K562 (cell line): ENCODE results near the gene RTBDN. TPM values are rescaled to one million over a fixed set of nuclear protein-coding genes. Genes with fewer than 3 reads are reported as not detected.

Experiments used
- polyA plus RNA-seq, 8 experiments: library from polyadenylated mRNA; depleted of rRNA in 4 of 8; stranded (reverse) in 5 of 8; unstranded in 3 of 8; fragments of >200 nt; fragmentation: Nextera tagmentation in 2 of 8; fragmentation: Illumina TruSeq in 1 of 8; extraction: Ambion mirVana in 2 of 8; extraction: Trizol in 1 of 8; gene quantifications; 2 replicates each; pipeline versions ENCODE4 v1.2.1 to v1.2.3, GENCODE V29; 2011 to 2014; ENCODE audit warnings: inconsistent platforms in 1 of 8, missing spikeins in 1 of 8
- total RNA-seq, 7 experiments: library from RNA; depleted of rRNA in 6 of 7; stranded (reverse); fragments of >200 nt in 6 of 7; fragmentation: Illumina TruSeq in 2 of 7; extraction: Trizol in 2 of 7; gene quantifications; 2 replicates each; pipeline versions ENCODE4 v1.2.1 to v1.2.3, GENCODE V29; 2011 to 2021; ENCODE audit warnings: low replicate concordance in 1 of 7
- TF ChIP-seq, protein P1 (sequence below): fragments of 250-450 bp; sonication (Bioruptor Pico); IDR thresholded peaks from 2 replicates; pipeline ENCODE4 v1.4.0; 2020
- TF ChIP-seq, protein P2 (sequence below): sonication (generic); formaldehyde crosslinking; IDR thresholded peaks from 2 replicates; pipeline ENCODE4 v1.8.0; 2022; ENCODE audit warnings: missing genetic modification reagents, mild to moderate bottlenecking, moderate library complexity, borderline replicate concordance

Gene RTBDN
- total and polyA plus RNA-seq, 9 of the 15 experiments (the other 6 are each of a cell fraction or from before 2014, with no cell fraction given): 0.20 to 2.3 (median 0.72) TPM; not detected in 1

DNA sequence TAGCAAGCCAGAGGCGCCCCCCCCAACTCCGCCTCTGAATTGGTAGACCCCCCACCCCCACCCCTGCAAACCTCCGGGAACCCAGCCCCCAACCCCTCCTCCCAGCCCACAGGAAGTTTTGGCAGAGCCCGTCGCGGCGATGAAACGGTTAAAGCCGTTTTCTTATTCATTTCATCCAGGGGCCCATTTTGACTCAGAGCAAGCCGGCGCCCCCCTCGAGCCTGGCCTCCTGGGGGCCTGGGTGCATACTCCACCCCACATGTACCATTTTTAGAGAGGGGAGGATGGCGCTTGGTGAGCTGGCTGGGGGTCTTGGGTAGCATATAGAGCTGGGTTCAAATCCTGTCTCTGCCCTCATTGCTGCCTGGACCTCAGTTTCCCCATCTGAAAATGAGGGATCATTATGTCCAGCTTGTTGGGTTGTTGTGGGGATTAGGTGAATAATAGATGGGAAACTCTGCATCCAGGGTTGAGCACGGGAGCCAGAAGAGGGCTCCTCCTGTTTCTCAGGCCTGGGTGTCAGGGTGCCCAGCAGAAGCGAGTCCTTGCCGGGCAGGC lies 51.0 kb downstream of the RTBDN start (continued):
- TF ChIP-seq, protein P1, sequence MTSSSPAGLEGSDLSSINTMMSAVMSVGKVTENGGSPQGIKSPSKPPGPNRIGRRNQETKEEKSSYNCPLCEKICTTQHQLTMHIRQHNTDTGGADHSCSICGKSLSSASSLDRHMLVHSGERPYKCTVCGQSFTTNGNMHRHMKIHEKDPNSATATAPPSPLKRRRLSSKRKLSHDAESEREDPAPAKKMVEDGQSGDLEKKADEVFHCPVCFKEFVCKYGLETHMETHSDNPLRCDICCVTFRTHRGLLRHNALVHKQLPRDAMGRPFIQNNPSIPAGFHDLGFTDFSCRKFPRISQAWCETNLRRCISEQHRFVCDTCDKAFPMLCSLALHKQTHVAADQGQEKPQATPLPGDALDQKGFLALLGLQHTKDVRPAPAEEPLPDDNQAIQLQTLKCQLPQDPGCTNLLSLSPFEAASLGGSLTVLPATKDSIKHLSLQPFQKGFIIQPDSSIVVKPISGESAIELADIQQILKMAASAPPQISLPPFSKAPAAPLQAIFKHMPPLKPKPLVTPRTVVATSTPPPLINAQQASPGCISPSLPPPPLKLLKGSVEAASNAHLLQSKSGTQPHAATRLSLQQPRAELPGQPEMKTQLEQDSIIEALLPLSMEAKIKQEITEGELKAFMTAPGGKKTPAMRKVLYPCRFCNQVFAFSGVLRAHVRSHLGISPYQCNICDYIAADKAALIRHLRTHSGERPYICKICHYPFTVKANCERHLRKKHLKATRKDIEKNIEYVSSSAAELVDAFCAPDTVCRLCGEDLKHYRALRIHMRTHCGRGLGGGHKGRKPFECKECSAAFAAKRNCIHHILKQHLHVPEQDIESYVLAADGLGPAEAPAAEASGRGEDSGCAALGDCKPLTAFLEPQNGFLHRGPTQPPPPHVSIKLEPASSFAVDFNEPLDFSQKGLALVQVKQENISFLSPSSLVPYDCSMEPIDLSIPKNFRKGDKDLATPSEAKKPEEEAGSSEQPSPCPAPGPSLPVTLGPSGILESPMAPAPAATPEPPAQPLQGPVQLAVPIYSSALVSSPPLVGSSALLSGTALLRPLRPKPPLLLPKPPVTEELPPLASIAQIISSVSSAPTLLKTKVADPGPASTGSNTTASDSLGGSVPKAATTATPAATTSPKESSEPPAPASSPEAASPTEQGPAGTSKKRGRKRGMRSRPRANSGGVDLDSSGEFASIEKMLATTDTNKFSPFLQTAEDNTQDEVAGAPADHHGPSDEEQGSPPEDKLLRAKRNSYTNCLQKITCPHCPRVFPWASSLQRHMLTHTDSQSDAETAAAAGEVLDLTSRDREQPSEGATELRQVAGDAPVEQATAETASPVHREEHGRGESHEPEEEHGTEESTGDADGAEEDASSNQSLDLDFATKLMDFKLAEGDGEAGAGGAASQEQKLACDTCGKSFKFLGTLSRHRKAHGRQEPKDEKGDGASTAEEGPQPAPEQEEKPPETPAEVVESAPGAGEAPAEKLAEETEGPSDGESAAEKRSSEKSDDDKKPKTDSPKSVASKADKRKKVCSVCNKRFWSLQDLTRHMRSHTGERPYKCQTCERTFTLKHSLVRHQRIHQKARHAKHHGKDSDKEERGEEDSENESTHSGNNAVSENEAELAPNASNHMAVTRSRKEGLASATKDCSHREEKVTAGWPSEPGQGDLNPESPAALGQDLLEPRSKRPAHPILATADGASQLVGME (CRISPR knock-in tag): no peak
- TF ChIP-seq, protein P2, sequence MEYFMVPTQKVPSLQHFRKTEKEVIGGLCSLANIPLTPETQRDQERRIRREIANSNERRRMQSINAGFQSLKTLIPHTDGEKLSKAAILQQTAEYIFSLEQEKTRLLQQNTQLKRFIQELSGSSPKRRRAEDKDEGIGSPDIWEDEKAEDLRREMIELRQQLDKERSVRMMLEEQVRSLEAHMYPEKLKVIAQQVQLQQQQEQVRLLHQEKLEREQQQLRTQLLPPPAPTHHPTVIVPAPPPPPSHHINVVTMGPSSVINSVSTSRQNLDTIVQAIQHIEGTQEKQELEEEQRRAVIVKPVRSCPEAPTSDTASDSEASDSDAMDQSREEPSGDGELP (CRISPR knock-in tag): no peak
- TF ChIP-seq, all 486 proteins: peak for 5
